ENCODE data around the gene GYPE.
"Not testable (repeated sequence)": the region's sequence is repeated elsewhere in the genome, so short reads cannot be mapped to it uniquely, and the experiment has no call there.

GYPE gene

GRCh38 chr4:143875357-143875756 is 30.0 kb downstream of the GYPE start:
- DNase-seq (ENCODE audit: extremely low spot score, insufficient read length, low read depth); FAIRE-seq: not testable (repeated sequence)

GRCh38 chr4:143870523-143871268 is 34.7 kb downstream of the GYPE start:
- not testable (repeated sequence) for DNase-seq (ENCODE audit: extremely low spot score, insufficient read length, low read depth); FAIRE-seq

- FAIRE-seq; DNase-seq (ENCODE audit: extremely low spot score, insufficient read length, low read depth): not testable (repeated sequence)
Measured at GRCh38 chr4:143869925-143870324, 35.4 kb downstream of the GYPE start.

GRCh38 chr4:143862716-143863115 is 42.6 kb downstream of the GYPE start:
- FAIRE-seq; DNase-seq (ENCODE audit: extremely low spot score, insufficient read length, low read depth): not testable (repeated sequence)

- FAIRE-seq (no peak), DNase-seq (ENCODE audit: extremely low spot score, insufficient read length, low read depth) (no peak)
Measured at GRCh38 chr4:143858456-143858855, 46.9 kb downstream of the GYPE start.

- DNase-seq (ENCODE audit: extremely low spot score, insufficient read length, low read depth); FAIRE-seq: not testable (repeated sequence)
Measured at GRCh38 chr4:143857391-143858336, 47.7 kb downstream of the GYPE start.

- not testable (repeated sequence) for DNase-seq (ENCODE audit: extremely low spot score, insufficient read length, low read depth); FAIRE-seq
Measured at GRCh38 chr4:143856017-143856557, 49.3 kb downstream of the GYPE start.

GRCh38 chr4:143854645-143855044 is 50.7 kb downstream of the GYPE start:
- not testable (repeated sequence) for DNase-seq (ENCODE audit: extremely low spot score, insufficient read length, low read depth); FAIRE-seq

- not testable (repeated sequence) for FAIRE-seq; DNase-seq (ENCODE audit: extremely low spot score, insufficient read length, low read depth)
Measured at GRCh38 chr4:143849296-143849695, 56.1 kb downstream of the GYPE start.

GRCh38 chr4:143843506-143843832 is 61.9 kb downstream of the GYPE start:
- FAIRE-seq; DNase-seq (ENCODE audit: extremely low spot score, insufficient read length, low read depth): not testable (repeated sequence)

- not testable (repeated sequence) for FAIRE-seq; DNase-seq (ENCODE audit: extremely low spot score, insufficient read length, low read depth)
Measured at GRCh38 chr4:143842624-143843505, 62.5 kb downstream of the GYPE start.

GRCh38 chr4:143839413-143839812 is 65.9 kb downstream of the GYPE start:
- not testable (repeated sequence) for DNase-seq (ENCODE audit: extremely low spot score, insufficient read length, low read depth); FAIRE-seq

GRCh38 chr4:143834196-143834595 is 71.2 kb downstream of the GYPE start:
- DNase-seq (ENCODE audit: extremely low spot score, insufficient read length, low read depth); FAIRE-seq: not testable (repeated sequence)

GRCh38 chr4:143833676-143834075 is 71.7 kb downstream of the GYPE start:
- DNase-seq (ENCODE audit: extremely low spot score, insufficient read length, low read depth); FAIRE-seq: not testable (repeated sequence)

GRCh38 chr4:143830576-143830975 is 74.8 kb downstream of the GYPE start:
- not testable (repeated sequence) for DNase-seq (ENCODE audit: extremely low spot score, insufficient read length, low read depth); FAIRE-seq

GRCh38 chr4:143829239-143829620 is 76.1 kb downstream of the GYPE start:
- FAIRE-seq; DNase-seq (ENCODE audit: extremely low spot score, insufficient read length, low read depth): not testable (repeated sequence)

Measured in GM18507 (cell line).